ENCODE data around the gene RPS2.

DNA sequence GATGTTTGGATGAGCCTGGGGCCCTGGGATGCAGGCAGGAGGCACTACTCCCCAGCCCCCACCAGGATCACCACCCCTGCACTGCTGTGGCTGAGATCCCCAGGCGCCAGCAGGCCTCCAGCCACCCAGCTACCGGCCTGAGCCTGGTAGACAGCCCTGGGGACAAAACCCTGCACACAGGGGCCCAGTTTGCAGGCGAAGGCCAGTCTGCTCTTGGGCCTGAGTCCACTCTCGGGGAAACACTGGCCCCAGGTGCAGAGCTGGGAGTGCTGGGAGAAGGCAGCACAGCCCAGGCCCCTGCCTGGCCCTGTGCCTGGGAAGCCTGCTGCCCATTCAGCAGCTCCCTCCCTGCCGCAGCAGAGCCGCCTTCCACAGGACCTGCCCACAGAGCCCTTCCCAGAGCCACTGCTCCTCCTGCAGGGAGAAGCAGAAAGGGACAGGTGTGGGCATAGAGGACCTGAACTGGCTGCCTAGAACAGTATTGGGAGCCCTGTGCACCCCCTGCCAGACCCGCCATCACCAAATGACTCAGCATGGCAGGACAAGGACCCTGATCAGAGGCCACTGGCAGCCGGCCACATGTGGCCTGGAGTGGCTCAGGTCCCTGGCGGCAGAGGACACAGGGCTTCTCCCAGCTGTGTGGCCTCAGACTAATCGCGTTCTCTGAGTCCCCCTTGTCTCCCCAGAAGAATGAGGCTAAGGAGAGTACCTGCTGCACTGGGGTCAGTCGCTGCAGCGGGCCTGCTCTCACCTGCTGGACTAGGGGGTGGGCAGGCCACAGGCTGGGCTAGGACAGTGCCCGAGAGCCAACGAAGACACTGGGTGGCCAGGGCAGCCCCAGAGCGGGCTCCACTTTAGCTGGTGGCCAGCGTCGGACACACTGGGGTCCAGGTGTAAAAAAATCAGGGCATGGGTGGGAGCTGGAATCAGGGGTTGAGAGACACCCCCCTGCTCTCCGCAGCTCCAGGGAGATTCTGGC, 32.3 kb downstream of the RPS2 start:
- TF ChIP-seq, protein P1, sequence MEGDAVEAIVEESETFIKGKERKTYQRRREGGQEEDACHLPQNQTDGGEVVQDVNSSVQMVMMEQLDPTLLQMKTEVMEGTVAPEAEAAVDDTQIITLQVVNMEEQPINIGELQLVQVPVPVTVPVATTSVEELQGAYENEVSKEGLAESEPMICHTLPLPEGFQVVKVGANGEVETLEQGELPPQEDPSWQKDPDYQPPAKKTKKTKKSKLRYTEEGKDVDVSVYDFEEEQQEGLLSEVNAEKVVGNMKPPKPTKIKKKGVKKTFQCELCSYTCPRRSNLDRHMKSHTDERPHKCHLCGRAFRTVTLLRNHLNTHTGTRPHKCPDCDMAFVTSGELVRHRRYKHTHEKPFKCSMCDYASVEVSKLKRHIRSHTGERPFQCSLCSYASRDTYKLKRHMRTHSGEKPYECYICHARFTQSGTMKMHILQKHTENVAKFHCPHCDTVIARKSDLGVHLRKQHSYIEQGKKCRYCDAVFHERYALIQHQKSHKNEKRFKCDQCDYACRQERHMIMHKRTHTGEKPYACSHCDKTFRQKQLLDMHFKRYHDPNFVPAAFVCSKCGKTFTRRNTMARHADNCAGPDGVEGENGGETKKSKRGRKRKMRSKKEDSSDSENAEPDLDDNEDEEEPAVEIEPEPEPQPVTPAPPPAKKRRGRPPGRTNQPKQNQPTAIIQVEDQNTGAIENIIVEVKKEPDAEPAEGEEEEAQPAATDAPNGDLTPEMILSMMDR (IDR thresholded peaks at IDR 0.05) = no peak
- TF ChIP-seq POLR2AphosphoS5 (IDR thresholded peaks at IDR 0.05; ENCODE audit: insufficient read depth in 1 of 2, low read depth in 1 of 2) = no peak
